A549 (cell line): ENCODE measurements around the gene TMEFF2.

ENCODE experiments used
- JUNB ChIP-seq: fragments of >200 bp; sonication (Bioruptor Twin); formaldehyde crosslinking; IDR thresholded peaks from 2 replicates; pipeline ENCODE4 v1.6.1; 2016
- MAFK ChIP-seq: fragments of 450-650 bp; IDR thresholded peaks from 2 replicates; pipeline ENCODE4 v1.6.1; 2014; ENCODE audit not compliant: partially characterized antibody
- MAZ ChIP-seq: fragments of 150-350 bp; IDR thresholded peaks from 2 replicates; pipeline ENCODE4 v1.6.1; 2014; ENCODE audit warnings: antibody characterized with exemption, low read depth, low read length, borderline replicate concordance
- MYC ChIP-seq: IDR thresholded peaks from 2 replicates; pipeline ENCODE4 v1.6.1; 2012; ENCODE audit warnings: mild to moderate bottlenecking, inconsistent platforms, low read length, improper control_type of control experiment, borderline replicate concordance
- NFE2L2 ChIP-seq: fragments of 150-350 bp; conservative IDR thresholded peaks from 2 replicates; pipeline ENCODE4 v1.6.1; 2014; ENCODE audit warnings: low read length
- POLR2A ChIP-seq: IDR thresholded peaks from 2 replicates; pipeline ENCODE4 v1.6.1; 2012; ENCODE audit warnings: mild to moderate bottlenecking, low read length
- RAD21 ChIP-seq, 2 experiments: fragments of >200 bp in 1 of 2; sonication (Bioruptor Twin) in 1 of 2; formaldehyde crosslinking in 1 of 2; IDR thresholded peaks in 1 of 2; conservative IDR thresholded peaks in 1 of 2; 2 replicates in 1 of 2; 3 replicates in 1 of 2; pipeline ENCODE4 v1.6.1; 2012 to 2018; ENCODE audit warnings: inconsistent platforms in 1 of 2
- RARB ChIP-seq: fragments of 250-450 bp; sonication (Bioruptor Pico); IDR thresholded peaks from 2 replicates; pipeline ENCODE4 v1.8.0; 2021; ENCODE audit warnings: mild to moderate bottlenecking, moderate library complexity
- RFX5 ChIP-seq: fragments of 450-650 bp; IDR thresholded peaks from 2 replicates; pipeline ENCODE4 v1.7.1; 2014; ENCODE audit warnings: antibody characterized with exemption, mild to moderate bottlenecking, moderate library complexity
- ZNF302 ChIP-seq: fragments of 250-450 bp; sonication (Bioruptor Pico); IDR thresholded peaks from 2 replicates; pipeline ENCODE4 v1.9.0; 2021; ENCODE audit warnings: inconsistent platforms, mild to moderate bottlenecking, moderate library complexity
- TF ChIP-seq, protein P1 (sequence below): fragments of >200 bp; sonication (Bioruptor Twin); formaldehyde crosslinking; IDR thresholded peaks from 3 replicates; pipeline ENCODE4 v1.5.1; 2016
- TF ChIP-seq, protein P2 (sequence below): fragments of 250-450 bp; sonication (Bioruptor Pico); IDR thresholded peaks from 2 replicates; pipeline ENCODE4 v1.5.0; 2021; ENCODE audit warnings: mild to moderate bottlenecking, moderate library complexity, borderline replicate concordance
- TF ChIP-seq, protein P3 (sequence below): IDR thresholded peaks from 2 replicates; pipeline ENCODE4 v1.6.1; 2012
- TF ChIP-seq, protein P4 (sequence below): fragments of 150-350 bp; IDR thresholded peaks from 2 replicates; pipeline ENCODE4 v1.6.1; 2014; ENCODE audit warnings: low read depth, mild to moderate bottlenecking, low read length

DNA sequence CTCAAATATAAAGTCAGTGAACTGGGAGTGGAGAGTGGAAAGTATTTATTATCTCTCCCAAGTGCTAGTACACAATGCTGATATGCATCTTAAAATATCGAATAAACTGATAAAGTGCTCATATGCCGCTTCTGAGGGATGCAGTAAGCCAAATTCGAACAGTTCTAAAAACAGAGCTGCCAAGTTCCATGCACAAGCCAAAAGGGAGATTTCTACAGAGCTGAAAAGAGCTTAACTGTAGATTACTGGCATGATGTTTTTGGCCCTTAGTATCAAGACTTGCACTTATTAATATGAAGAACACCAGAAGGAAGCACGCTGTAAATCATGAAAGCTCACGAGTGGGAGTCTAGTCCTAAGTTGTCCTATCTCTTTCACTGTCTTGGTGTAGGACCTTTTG, 7.9 kb downstream of the TMEFF2 start:
- TF ChIP-seq, protein P1, sequence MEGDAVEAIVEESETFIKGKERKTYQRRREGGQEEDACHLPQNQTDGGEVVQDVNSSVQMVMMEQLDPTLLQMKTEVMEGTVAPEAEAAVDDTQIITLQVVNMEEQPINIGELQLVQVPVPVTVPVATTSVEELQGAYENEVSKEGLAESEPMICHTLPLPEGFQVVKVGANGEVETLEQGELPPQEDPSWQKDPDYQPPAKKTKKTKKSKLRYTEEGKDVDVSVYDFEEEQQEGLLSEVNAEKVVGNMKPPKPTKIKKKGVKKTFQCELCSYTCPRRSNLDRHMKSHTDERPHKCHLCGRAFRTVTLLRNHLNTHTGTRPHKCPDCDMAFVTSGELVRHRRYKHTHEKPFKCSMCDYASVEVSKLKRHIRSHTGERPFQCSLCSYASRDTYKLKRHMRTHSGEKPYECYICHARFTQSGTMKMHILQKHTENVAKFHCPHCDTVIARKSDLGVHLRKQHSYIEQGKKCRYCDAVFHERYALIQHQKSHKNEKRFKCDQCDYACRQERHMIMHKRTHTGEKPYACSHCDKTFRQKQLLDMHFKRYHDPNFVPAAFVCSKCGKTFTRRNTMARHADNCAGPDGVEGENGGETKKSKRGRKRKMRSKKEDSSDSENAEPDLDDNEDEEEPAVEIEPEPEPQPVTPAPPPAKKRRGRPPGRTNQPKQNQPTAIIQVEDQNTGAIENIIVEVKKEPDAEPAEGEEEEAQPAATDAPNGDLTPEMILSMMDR, result no peak
- TF ChIP-seq NFE2L2 (no peak), RARB (no peak), MYC (no peak), JUNB (no peak), POLR2A (no peak), MAFK (no peak), RAD21 (conservative IDR thresholded peaks at IDR 0.05 in 1 of 2, IDR thresholded peaks at IDR 0.05 in 1 of 2) (no peak), ZNF302 (no peak), MAZ (no peak), RFX5 (no peak)
- TF ChIP-seq, protein P2, sequence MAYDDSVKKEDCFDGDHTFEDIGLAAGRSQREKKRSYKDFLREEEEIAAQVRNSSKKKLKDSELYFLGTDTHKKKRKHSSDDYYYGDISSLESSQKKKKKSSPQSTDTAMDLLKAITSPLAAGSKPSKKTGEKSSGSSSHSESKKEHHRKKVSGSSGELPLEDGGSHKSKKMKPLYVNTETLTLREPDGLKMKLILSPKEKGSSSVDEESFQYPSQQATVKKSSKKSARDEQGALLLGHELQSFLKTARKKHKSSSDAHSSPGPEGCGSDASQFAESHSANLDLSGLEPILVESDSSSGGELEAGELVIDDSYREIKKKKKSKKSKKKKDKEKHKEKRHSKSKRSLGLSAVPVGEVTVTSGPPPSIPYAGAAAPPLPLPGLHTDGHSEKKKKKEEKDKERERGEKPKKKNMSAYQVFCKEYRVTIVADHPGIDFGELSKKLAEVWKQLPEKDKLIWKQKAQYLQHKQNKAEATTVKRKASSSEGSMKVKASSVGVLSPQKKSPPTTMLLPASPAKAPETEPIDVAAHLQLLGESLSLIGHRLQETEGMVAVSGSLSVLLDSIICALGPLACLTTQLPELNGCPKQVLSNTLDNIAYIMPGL, result no peak
- TF ChIP-seq, protein P3, sequence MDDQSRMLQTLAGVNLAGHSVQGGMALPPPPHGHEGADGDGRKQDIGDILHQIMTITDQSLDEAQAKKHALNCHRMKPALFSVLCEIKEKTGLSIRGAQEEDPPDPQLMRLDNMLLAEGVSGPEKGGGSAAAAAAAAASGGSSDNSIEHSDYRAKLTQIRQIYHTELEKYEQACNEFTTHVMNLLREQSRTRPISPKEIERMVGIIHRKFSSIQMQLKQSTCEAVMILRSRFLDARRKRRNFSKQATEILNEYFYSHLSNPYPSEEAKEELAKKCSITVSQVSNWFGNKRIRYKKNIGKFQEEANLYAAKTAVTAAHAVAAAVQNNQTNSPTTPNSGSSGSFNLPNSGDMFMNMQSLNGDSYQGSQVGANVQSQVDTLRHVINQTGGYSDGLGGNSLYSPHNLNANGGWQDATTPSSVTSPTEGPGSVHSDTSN, result no peak
- TF ChIP-seq, protein P4, sequence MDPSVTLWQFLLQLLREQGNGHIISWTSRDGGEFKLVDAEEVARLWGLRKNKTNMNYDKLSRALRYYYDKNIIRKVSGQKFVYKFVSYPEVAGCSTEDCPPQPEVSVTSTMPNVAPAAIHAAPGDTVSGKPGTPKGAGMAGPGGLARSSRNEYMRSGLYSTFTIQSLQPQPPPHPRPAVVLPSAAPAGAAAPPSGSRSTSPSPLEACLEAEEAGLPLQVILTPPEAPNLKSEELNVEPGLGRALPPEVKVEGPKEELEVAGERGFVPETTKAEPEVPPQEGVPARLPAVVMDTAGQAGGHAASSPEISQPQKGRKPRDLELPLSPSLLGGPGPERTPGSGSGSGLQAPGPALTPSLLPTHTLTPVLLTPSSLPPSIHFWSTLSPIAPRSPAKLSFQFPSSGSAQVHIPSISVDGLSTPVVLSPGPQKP, result no peak
